ENCODE results near the gene TRIM7. TPM values are rescaled to one million over a fixed set of nuclear protein-coding genes. Genes with fewer than 3 reads are reported as not detected.
"Not testable (repeated sequence)": the region's sequence is repeated elsewhere in the genome, so short reads cannot be mapped to it uniquely, and the experiment has no call there.

The TRIM7 gene
- polyA plus RNA-seq, 1 donor from 2014 or later, result 2.1 TPM

- not testable (repeated sequence) for H3K27ac ChIP-seq (ENCODE audit: low read length); H3K36me3 ChIP-seq (ENCODE audit: insufficient read depth, low read length); H4K20me1 ChIP-seq (ENCODE audit: insufficient read depth); H3K79me2 ChIP-seq (replicated peaks; ENCODE audit: insufficient read depth, low read length); H3K4me2 ChIP-seq (ENCODE audit: low read length); H3K27me3 ChIP-seq (ENCODE audit: insufficient read depth, low read depth, low read length); H3K9me2 ChIP-seq (ENCODE audit: insufficient read depth, low read length); H2AFZ ChIP-seq (ENCODE audit: low read depth, low read length); H3K9ac ChIP-seq (ENCODE audit: low read length); H3F3A ChIP-seq (ENCODE audit: insufficient read depth, low read length, poor library complexity, severe bottlenecking); H3K9me3 ChIP-seq (ENCODE audit: low read length); H3K4me3 ChIP-seq (ENCODE audit: low read length)
Measured at GRCh38 chr5:181146927-181147636, 57.9 kb downstream of the TRIM7 start, which contains the start of gene OR2V2. OR2V2 (plus strand) TSS chr5:181147586; CDS start chr5:181154943, 7,357 bp downstream.

- Histone ChIP-seq H3K79me2 (replicated peaks; ENCODE audit: insufficient read depth, low read length) (no peaks in the 10 kb centered on the region), H3K9me3 (ENCODE audit: low read length) (no peaks in the 10 kb centered on the region), H3K4me3 (ENCODE audit: low read length) (no peak overlapping the region), H3K27me3 (ENCODE audit: insufficient read depth, low read depth, low read length) (no peaks in the 10 kb centered on the region), H3K36me3 (ENCODE audit: insufficient read depth, low read length) (no peaks in the 10 kb centered on the region), H3K9ac (ENCODE audit: low read length) (no peak overlapping the region), H3F3A (ENCODE audit: insufficient read depth, low read length, poor library complexity, severe bottlenecking) (no peaks in the 10 kb centered on the region), H3K9me2 (ENCODE audit: insufficient read depth, low read length) (no peaks in the 10 kb centered on the region), H4K20me1 (ENCODE audit: insufficient read depth) (no peaks in the 10 kb centered on the region), H3K4me2 (ENCODE audit: low read length) (no peak overlapping the region), H2AFZ (ENCODE audit: low read depth, low read length) (no peak overlapping the region), H3K27ac (ENCODE audit: low read length) (no peak overlapping the region)
- TF ChIP-seq RAD21 (conservative IDR thresholded peaks at IDR 0.05) (no peak), SMC3 (conservative IDR thresholded peaks at IDR 0.05; ENCODE audit: poor library complexity) (no peak), EZH2 (IDR thresholded peaks at IDR 0.05; ENCODE audit: borderline replicate concordance, insufficient read depth, low read length, poor library complexity, severe bottlenecking) (no peak), EP300 (conservative IDR thresholded peaks at IDR 0.05; ENCODE audit: poor library complexity, severe bottlenecking) (no peak), POLR2AphosphoS5 (IDR thresholded peaks at IDR 0.05) (no peak), MXI1 (conservative IDR thresholded peaks at IDR 0.05; ENCODE audit: poor library complexity, severe bottlenecking) (no peak), CTCF (IDR thresholded peaks at IDR 0.05; ENCODE audit: poor library complexity, severe bottlenecking) (no peak), REST (IDR thresholded peaks at IDR 0.05; ENCODE audit: borderline replicate concordance) (no peak), TAF1 (IDR thresholded peaks at IDR 0.05; ENCODE audit: low read depth) (no peak)
Measured at GRCh38 chr5:181145133-181145532, 59.9 kb downstream of the TRIM7 start.

Small RNA genes within 50 kb of the gene (small RNA-seq; reads per million reads assigned to genes)
- gene MIR4638 (0 reads per million in 3 experiments), gene SNORD95 (0 reads per million in 3 experiments), gene SNORD96A (0 reads per million in 3 experiments)

Other genes with a start within 250 kb of the TRIM7 start
- not detected in 2 replicates for gene BTNL3, start 216.3 kb downstream of the TRIM7 start, polyA plus RNA-seq
- gene BTNL9, start 164.9 kb downstream of the TRIM7 start, polyA plus RNA-seq, result 13.9 and 18.7 TPM in 2 replicates
- not detected in 2 replicates for gene OR2V1, start 74.0 kb downstream of the TRIM7 start, polyA plus RNA-seq
- gene OR2V2, start 57.6 kb downstream of the TRIM7 start, polyA plus RNA-seq, result not detected in 2 replicates
- gene TRIM41, start 18.1 kb upstream of the TRIM7 start, polyA plus RNA-seq, result 32.1 and 37.7 TPM in 2 replicates
- 2,178 and 2,281 TPM in 2 replicates for gene RACK1, start 38.7 kb upstream of the TRIM7 start, polyA plus RNA-seq
- gene TRIM52, start 55.9 kb upstream of the TRIM7 start, polyA plus RNA-seq, result 42.0 and 47.7 TPM in 2 replicates
- not detected in 2 replicates for gene OR4F3, start 162.1 kb upstream of the TRIM7 start, polyA plus RNA-seq

All from neural cell (in vitro differentiated cells).